Stimulated activated CD4-positive, alpha-beta T cell treated with anti-CD3 and anti-CD28 coated beads, Interleukin-1b, Interleukin-23, amount 100 ng/mL, for 4 hours (primary cell): Measurements from ENCODE around the gene TECTB.
"Not testable (repeated sequence)": the region's sequence is repeated elsewhere in the genome, so short reads cannot be mapped to it uniquely, and the experiment has no call there.

Source experiments
- DNase-seq, 2 donors: peaks; one replicate each; pipeline ENCODE4 v3.0.0-alpha.2; 2020; ENCODE audit warnings: low read depth in 2 of 2

Gene TECTB

DNA sequence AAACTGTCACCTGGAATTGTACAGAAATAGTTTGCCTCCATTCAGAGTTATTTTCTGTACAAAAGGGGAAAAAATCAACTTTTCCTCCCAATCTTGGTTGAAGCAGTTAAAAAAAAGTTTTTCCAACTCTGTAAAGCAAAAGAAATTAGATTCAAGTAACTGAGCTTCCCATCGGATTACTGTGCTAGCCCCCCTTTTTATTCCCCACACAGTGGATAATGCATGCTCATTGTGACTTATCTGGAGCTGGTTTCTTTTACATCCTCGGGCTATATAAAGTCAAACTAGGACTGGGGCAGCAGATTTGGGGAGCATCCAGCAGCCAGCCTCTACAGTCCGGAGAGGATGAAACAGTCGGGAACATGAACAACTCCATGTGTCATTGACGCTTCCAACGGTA lies at the start of gene TECTB:
TECTB (plus strand) TSS at position 301 of the 400 bp plus-strand sequence. CDS start 335 bp downstream, outside the sequence.
- no peak for DNase-seq

GRCh38 chr10:112235141-112235540 lies 48.1 kb upstream of the TECTB start:
- no peak for DNase-seq

DNA sequence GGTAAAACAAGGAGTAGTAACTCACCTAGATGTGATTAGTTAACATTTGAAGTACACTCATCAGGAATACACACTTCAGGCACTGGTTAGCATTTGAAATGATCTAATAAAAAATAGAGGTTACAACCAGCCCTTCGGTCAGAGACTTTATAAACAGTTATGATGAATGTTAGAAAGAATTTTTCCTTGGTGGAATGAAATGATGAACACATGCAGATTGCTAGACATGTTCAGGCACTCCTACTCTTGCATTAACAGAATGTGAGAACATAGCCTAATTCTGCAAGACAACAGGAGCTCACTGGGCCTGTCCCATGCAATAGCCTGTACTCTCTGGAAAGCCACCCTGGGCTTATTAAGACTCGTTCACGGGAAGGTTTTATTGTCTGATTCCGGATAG lies 47.3 kb upstream of the TECTB start:
- DNase-seq: no peak

DNA sequence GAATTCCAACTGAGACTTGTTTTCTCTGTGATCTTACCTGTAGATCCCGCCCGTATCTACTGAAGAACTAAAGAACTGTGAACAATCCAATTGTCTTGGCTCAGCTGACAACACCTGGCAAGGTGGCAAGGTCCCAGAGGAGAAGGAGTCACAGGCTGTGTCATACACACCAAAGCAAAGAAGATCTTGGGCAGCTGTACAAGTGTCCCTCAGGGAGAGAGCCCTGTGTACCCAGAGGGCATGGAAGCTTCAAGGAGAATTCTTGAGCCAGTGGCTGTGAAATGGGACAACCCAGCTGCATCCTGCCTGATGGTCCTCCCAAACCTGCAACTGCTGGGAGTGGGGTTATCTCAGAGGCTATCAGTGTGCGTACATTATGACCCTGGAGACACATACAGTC lies 46.7 kb upstream of the TECTB start:
- DNase-seq: no peak

- DNase-seq: no peak
These were observed 43.9 kb upstream of the TECTB start for GRCh38 chr10:112239347-112239746.

GRCh38 chr10:112240441-112240840 lies 42.8 kb upstream of the TECTB start:
- DNase-seq: no peak

GRCh38 chr10:112241651-112242341 lies 41.4 kb upstream of the TECTB start:
- DNase-seq: no peak

- no peak for DNase-seq
These were observed 40.4 kb upstream of the TECTB start for GRCh38 chr10:112242769-112243168.

DNA sequence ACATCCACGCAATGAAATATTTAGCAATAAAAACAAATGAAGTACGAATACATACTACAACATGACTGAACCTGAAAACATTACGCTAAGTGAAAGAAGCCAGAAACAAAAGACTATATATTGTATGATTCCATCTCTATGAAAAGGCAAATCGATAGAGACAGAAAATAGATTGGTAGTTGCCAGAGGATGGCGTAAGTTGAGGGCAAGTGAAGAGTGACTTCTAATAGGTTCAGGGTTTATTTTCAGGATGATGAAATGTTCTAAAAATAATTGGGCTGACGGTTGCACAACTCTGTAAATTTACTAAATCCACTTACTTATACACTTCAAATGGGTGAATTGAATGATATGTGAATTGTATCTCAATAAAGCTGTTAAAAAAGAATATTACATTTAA lies 39.5 kb upstream of the TECTB start:
- no peak for DNase-seq

GRCh38 chr10:112244197-112244596 lies 39.0 kb upstream of the TECTB start:
- DNase-seq: no peak

GRCh38 chr10:112247791-112248190 lies 35.4 kb upstream of the TECTB start:
- DNase-seq: no peak

GRCh38 chr10:112248584-112249295 lies 34.5 kb upstream of the TECTB start:
- DNase-seq: no peak

DNA sequence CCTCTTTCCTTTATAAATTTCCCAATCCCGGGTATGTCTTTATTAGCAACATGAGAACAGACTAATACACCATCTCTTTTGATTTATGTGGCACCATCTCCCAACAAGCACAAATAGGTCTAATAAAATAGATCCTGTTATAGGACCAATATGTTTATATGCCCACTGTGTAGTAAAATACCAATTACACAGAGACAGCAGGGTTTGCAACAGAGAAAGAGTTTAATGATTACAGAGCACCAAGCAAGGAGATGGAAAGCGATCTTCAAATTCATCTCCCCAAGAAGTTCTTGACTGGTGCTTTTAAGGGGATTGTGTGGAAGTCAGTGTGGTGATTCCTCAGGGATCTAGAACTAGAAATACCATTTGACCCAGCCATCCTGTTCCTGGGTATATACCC lies 33.5 kb upstream of the TECTB start:
- DNase-seq: no peak

DNA sequence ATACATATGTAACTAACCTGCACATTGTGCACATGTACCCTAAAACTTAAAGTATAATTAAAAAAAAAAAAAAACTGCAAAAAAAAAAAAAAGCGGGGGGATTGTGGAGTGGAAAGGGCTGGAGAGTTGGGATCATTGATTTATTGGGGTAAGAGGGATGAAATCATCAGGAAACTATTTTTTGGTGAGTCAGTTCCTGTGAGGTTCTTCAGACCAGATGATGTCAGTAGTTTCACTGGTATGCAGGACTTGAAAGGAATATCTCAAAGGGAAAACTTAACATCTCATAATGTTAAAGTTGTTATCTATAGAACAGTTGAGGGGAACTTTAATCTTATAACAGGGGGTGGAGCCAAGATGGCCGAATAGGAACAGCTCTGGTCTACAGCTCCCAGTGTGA lies 32.6 kb upstream of the TECTB start:
- DNase-seq: no peak

DNA sequence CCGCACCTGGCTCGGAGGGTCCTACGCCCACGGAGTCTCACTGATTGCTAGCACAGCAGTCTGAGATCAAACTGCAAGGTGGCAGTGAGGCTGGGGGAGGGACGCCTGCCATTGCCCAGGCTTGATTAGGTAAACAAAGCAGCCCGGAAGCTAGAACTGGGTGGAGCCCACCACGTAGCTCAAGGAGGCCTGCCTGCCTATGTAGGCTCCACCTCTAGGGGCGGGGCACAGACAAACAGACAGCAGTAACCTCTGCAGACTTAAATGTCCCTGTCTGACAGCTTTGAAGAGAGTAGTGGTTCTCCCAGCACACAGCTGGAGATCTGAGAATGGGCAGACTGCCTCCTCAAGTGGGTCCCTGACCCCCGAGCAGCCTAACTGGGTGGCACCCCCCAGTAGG lies 32.0 kb upstream of the TECTB start:
- not testable (repeated sequence) for DNase-seq

- no peak for DNase-seq
These were observed 24.8 kb upstream of the TECTB start for GRCh38 chr10:112258407-112258806.

- DNase-seq: no peak
These were observed 23.5 kb upstream of the TECTB start for GRCh38 chr10:112259688-112260087.

GRCh38 chr10:112260831-112261230 lies 22.4 kb upstream of the TECTB start:
- DNase-seq: no peak

DNA sequence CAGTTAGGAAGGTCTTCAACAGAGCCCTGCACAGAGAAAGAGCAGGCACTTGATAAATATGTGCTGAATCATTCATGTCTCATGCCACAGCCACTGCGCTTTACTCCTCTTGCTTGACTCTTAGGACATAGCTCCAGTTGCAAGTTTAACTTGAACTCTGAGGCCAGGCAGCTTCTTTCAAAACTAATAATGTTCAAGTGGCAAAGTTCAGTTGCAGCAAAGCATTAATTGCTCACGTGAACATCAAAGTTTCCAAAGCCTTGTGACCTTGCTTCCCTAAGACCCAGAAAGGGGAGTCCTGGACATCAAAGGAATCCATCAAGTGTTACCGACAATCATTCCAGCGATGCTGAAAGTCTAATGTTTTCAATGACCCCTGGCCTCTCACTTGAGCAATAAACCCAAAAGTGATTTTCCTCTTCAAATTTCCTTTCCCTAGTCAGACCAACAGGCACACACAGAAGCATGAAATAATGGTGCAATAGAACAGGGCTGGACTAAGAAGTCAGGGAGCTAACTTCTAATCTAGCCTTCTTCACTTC lies 21.8 kb upstream of the TECTB start:
- DNase-seq: no peak

- DNase-seq: no peak
These were observed 20.7 kb upstream of the TECTB start for GRCh38 chr10:112262546-112262945.

GRCh38 chr10:112265745-112266144 lies 17.5 kb upstream of the TECTB start:
- DNase-seq: no peak

- no peak for DNase-seq
These were observed 13.9 kb upstream of the TECTB start for GRCh38 chr10:112269266-112269665.

DNA sequence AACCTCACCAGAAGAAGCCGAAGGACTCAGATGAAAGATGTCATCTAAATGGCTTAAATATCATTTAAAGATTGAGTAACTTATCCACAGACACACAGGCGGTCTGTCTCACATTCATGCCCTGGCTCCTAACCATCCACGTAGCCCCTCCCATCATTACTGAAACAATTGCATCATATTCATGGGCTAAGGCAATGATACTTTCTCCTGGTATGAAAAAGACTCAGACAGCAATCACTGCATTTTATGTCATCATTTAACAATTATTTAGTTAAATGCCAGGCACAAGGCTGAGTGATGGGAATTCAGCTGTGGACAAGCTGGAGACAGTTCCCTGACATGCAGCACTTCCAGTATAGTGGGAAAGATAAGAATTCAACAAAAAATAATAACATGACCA lies 11.2 kb upstream of the TECTB start:
- no peak for DNase-seq
